GM10248 (cell line): ENCODE data around the gene TAF11L8.
"Not testable (repeated sequence)": the region's sequence is repeated elsewhere in the genome, so short reads cannot be mapped to it uniquely, and the experiment has no call there.

Experiments used
- CTCF ChIA-PET: fragments of 300-600 bp; sonication (Branson Sonifier 250); formaldehyde crosslinking; extraction: SDS; loops from one replicate; lab custom pipeline; 2021; ENCODE audit warnings: antibody characterized with exemption; lab: Yijun Ruan, JAX
- POLR2A ChIA-PET: fragments of 350-650 bp; sonication (Branson Sonifier 250); formaldehyde crosslinking; extraction: SDS; loops from one replicate; lab custom pipeline; 2020; ENCODE audit warnings: antibody characterized with exemption; lab: Yijun Ruan, JAX
- DNase-seq: peaks from one replicate; pipeline ENCODE4 v3.0.0; 2012; ENCODE audit errors: extremely low spot score
- TF ChIP-seq, protein P1 (sequence below): IDR thresholded peaks from 2 replicates; pipeline ENCODE4 v1.5.1; 2012; ENCODE audit warnings: mild to moderate bottlenecking, low read depth; ENCODE audit errors: extremely low read depth, missing control alignments, control extremely low read depth

TAF11L8 gene

DNA sequence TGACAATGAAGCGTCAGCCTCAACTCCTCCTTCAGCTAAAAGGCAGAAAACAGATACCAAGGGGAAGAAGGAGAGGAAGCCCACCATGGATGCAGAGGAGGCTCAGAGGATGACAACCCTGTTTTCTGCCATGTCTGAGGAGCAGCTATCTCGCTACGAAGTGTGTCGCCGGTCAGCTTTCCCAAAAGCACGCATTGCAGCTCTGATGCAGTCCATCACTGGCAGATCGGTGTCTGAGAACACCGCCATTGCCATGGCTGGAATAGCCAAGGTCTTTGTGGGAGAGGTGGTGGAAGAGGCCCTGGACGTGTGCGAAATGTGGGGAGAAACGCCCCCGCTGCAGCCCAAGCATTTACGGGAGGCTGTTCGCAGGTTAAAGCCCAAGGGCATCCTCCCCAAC, 14.2 kb upstream of the TAF11L8 start:
- DNase-seq = no peak
- ChIA-PET CTCF (no interaction called here), POLR2A (no interaction called here)
- TF ChIP-seq, protein P1, sequence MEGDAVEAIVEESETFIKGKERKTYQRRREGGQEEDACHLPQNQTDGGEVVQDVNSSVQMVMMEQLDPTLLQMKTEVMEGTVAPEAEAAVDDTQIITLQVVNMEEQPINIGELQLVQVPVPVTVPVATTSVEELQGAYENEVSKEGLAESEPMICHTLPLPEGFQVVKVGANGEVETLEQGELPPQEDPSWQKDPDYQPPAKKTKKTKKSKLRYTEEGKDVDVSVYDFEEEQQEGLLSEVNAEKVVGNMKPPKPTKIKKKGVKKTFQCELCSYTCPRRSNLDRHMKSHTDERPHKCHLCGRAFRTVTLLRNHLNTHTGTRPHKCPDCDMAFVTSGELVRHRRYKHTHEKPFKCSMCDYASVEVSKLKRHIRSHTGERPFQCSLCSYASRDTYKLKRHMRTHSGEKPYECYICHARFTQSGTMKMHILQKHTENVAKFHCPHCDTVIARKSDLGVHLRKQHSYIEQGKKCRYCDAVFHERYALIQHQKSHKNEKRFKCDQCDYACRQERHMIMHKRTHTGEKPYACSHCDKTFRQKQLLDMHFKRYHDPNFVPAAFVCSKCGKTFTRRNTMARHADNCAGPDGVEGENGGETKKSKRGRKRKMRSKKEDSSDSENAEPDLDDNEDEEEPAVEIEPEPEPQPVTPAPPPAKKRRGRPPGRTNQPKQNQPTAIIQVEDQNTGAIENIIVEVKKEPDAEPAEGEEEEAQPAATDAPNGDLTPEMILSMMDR = no peak

DNA sequence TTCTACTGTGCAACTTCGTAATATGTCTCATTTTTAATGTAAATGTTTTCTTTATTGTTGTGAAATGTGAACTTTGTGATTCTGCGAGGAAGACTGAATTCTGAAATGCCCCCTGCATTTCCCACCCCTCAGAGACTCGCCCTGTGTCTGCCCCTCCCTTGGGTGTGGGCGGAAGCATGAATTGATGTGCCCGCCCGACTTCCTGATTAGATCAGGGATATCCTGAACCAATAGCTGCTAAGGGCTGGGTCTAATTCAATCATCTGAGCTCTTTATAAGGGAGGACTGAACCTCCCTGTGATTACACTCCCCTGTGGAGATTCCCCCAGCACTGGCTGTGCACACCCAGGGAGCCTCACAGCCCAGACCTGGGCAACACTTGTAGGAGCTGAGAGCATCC, 13.1 kb upstream of the TAF11L8 start, which contains the start of gene TAF11L11:
TSS of gene TAF11L11 (plus strand) at position 304 of the 400 bp plus-strand sequence.
- CTCF ChIA-PET, POLR2A ChIA-PET: not testable (repeated sequence)

DNA sequence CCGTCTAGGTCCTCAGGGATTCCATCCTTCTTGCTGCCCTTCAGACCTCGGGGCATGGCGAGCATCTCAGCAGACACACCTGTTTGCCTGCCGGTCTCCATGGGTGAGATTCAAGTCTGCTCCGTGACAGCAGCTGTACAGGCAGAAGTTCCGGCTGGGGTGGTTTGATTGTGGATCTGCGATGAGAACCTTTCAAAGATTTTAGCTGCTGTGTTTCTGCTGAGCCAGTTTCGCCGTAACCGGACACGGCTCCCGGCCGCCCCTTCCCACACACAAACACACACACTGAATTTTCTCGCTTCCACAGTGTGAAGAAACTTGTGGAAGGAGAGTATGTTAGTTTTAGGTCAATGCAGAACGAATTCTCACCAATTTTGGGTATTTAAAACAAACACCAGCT, 7.0 kb upstream of the TAF11L8 start, which contains the start of gene TAF11L10:
TSS of gene TAF11L10 (minus strand) at position 101 of the 400 bp plus-strand sequence.
- POLR2A ChIA-PET, DNase-seq, CTCF ChIA-PET: not testable (repeated sequence)

More for the DNA sequence above, 13.1 kb upstream of the TAF11L8 start, which contains the start of gene TAF11L11:
- not testable (repeated sequence) for DNase-seq

DNA sequence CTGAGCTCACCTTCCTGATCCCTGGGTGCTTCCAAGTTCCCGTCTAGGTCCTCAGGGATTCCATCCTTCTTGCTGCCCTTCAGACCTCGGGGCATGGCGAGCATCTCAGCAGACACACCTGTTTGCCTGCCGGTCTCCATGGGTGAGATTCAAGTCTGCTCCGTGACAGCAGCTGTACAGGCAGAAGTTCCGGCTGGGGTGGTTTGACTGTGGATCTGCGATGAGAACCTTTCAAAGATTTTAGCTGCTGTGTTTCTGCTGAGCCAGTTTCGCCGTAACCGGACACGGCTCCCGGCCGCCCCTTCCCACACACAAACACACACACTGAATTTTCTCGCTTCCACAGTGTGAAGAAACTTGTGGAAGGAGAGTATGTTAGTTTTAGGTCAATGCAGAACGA, 3.5 kb upstream of the TAF11L8 start, which contains the start of gene TAF11L9:
TSS of gene TAF11L9 (minus strand) at position 140 of the 400 bp plus-strand sequence.
- DNase-seq, CTCF ChIA-PET, POLR2A ChIA-PET: not testable (repeated sequence)

DNA sequence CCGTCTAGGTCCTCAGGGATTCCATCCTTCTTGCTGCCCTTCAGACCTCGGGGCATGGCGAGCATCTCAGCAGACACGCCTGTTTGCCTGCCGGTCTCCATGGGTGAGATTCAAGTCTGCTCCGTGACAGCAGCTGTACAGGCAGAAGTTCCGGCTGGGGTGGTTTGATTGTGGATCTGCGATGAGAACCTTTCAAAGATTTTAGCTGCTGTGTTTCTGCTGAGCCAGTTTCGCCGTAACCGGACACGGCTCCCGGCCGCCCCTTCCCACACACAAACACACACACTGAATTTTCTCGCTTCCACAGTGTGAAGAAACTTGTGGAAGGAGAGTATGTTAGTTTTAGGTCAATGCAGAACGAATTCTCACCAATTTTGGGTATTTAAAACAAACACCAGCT, 5.1 kb downstream of the TAF11L8 start, which contains the start of gene TAF11L7:
TSS of gene TAF11L7 (minus strand) at position 101 of the 400 bp plus-strand sequence.
- POLR2A ChIA-PET, CTCF ChIA-PET, DNase-seq: not testable (repeated sequence)
